ENCODE data around the gene SNAI1.
"Not testable (repeated sequence)": the region's sequence is repeated elsewhere in the genome, so short reads cannot be mapped to it uniquely, and the experiment has no call there.

Gene SNAI1

GRCh38 chr20:49987015-49987867 is 4.5 kb downstream of the SNAI1 start:
- DNase-seq = no peak

DNA sequence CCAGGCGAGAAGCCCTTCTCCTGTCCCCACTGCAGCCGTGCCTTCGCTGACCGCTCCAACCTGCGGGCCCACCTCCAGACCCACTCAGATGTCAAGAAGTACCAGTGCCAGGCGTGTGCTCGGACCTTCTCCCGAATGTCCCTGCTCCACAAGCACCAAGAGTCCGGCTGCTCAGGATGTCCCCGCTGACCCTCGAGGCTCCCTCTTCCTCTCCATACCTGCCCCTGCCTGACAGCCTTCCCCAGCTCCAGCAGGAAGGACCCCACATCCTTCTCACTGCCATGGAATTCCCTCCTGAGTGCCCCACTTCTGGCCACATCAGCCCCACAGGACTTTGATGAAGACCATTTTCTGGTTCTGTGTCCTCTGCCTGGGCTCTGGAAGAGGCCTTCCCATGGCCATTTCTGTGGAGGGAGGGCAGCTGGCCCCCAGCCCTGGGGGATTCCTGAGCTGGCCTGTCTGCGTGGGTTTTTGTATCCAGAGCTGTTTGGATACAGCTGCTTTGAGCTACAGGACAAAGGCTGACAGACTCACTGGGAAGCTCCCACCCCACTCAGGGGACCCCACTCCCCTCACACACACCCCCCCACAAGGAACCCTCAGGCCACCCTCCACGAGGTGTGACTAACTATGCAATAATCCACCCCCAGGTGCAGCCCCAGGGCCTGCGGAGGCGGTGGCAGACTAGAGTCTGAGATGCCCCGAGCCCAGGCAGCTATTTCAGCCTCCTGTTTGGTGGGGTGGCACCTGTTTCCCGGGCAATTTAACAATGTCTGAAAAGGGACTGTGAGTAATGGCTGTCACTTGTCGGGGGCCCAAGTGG is 5.3 kb downstream of the SNAI1 start:
- DNase-seq = no peak

- peak; percentile 86 for DNase-seq
Measured at GRCh38 chr20:49989234-49990065, 6.7 kb downstream of the SNAI1 start.

DNA sequence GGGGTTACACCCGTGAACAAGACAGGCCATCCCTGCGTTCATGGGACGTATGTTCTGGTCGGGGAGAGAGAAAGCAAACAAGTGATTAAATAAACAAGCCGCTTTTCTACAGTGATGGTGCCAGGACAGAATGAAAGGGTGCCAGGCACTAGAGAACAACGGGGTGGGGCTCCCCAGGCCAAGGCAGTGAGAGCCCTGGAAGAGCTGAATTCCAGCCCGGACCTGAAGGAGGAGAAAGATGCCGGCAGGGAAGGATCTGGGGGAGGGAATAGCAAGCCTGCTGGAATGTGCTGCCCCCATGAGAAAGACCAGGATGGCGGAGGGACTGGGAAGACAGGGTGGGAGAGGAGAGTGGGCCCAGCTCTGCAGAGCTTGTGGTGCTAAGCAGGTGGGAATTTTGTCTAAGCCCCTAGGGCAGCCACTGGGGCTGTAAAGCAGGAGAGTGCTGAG is 7.5 kb downstream of the SNAI1 start:
- peak; percentile 38 for DNase-seq

DNA sequence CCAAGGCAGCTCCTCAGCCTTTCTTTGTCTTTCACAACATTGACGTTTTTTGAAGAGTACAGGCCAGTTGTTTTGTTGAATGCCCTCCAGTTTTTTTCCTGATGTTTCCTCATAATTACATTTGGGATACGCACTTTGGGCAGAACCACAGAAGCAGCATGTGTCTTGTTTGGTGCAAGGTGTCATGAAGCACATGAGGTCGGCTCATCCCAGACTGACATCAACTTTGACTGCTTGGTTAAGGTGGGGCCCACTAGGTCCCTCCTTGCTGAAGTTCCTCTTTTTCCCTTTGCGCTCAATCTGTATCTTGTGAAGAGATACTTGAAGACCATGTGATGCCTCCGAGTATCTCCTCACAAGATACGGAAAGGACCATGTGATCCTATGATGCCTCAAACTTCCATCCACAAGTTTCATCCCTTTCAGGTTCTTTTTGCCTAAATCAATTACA is 10.5 kb downstream of the SNAI1 start:
- no peak for DNase-seq

GRCh38 chr20:49995586-49995985 is 12.8 kb downstream of the SNAI1 start:
- no peak for DNase-seq

DNA sequence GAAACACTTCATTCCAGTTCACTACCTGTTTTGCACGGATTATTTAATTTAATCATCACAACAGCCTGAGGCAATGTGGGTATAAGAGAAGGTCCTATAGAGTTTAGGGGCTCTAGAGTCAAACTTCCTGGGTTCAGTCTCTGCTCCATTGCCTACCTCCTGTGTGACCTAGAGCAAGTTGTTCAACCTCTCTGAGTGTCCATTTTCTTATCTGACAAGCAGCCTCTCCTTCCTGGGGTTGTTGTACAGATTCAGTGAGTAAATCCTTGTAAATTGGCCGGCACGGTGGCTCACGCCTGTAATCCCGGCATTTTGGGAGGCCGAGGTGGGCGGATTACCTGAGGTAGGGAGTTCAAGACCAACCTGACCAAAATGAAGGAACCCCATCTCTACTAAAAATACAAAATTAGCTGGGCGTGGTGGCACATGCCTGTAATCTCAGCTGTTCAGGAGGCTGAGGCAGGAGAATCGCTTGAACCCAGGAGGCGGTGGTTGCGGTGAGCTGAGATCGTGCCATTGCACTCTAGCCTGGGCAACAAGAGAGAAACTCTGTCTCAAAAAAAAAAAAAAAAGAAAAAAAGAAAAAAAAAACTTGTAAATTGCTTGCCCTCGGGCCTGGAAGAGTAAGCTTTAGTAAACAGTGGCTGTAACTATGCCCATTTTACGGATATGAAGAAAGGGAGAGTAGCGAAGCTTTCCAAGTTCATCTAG is 15.9 kb downstream of the SNAI1 start:
- not testable (repeated sequence) for DNase-seq

GRCh38 chr20:49999329-49999728 is 16.5 kb downstream of the SNAI1 start:
- no peak for DNase-seq

- DNase-seq = not testable (repeated sequence)
Measured at GRCh38 chr20:50000548-50001222, 17.9 kb downstream of the SNAI1 start.

GRCh38 chr20:50001784-50002311 is 19.1 kb downstream of the SNAI1 start:
- DNase-seq = no peak

- DNase-seq = peak; percentile 86
Measured at GRCh38 chr20:50003253-50003656, 20.5 kb downstream of the SNAI1 start.

DNA sequence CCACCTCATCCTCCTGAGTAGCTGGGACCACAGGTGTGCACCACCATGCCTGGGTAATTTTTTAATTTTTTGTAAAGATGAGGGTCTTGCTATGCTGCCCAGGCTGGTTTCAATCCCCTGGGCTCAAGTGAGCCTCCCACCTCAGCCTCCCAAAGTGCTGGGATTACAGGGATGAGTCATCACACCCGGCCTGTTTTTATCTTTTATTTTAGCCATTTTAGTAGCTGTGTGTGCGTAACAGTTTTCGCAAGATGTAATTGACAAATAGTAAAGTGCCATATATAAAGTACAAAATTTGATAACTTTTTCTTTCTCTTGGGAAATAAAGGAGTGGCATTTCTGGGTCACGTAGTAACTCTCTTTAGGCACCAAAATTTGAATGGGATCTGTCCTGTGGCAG is 21.4 kb downstream of the SNAI1 start:
- no peak for DNase-seq

GRCh38 chr20:50005471-50005981 is 22.7 kb downstream of the SNAI1 start:
- DNase-seq = no peak

DNA sequence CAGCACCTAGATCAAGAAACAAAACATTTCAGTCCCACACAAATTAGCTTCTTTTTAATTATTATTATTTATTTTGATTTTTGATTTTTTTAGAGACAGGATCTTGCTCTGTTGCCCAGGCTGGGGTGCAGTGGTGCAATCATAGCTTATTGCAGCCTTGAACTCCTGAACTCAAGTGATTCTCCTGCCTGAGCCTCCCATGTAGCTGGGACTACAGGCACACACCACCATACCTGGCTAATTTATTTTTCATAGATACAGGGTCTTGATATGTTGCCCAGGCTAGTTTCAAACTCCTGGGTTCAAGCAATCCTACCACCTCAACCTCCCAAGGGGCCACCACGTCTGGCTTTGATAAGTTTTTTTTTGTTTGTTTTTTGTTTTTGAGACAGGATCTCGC is 24.6 kb downstream of the SNAI1 start:
- no peak for DNase-seq

DNA sequence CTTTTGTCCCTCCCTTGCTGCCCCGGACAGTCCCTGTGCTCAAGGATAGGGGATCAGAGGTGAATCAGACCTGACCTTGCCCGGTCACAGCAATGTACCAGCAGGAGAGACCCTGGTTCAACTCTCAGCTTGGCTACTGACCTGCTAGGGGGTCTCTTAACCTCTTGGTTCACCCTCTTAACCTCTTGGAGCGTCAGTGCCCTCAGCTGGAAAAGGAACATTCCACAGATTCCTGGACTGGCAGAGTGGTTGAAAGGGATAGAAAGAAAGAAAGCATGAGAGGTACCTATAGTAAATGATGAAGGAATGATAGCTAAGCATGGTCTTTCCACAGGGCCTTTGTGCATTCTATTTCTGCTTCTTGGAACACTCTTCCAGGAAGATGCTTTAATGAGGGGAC is 25.2 kb downstream of the SNAI1 start:
- DNase-seq = no peak

- DNase-seq = no peak
Measured at GRCh38 chr20:50009521-50010454, 27.0 kb downstream of the SNAI1 start.

GRCh38 chr20:50011597-50011996 is 28.8 kb downstream of the SNAI1 start:
- not testable (repeated sequence) for DNase-seq

DNA sequence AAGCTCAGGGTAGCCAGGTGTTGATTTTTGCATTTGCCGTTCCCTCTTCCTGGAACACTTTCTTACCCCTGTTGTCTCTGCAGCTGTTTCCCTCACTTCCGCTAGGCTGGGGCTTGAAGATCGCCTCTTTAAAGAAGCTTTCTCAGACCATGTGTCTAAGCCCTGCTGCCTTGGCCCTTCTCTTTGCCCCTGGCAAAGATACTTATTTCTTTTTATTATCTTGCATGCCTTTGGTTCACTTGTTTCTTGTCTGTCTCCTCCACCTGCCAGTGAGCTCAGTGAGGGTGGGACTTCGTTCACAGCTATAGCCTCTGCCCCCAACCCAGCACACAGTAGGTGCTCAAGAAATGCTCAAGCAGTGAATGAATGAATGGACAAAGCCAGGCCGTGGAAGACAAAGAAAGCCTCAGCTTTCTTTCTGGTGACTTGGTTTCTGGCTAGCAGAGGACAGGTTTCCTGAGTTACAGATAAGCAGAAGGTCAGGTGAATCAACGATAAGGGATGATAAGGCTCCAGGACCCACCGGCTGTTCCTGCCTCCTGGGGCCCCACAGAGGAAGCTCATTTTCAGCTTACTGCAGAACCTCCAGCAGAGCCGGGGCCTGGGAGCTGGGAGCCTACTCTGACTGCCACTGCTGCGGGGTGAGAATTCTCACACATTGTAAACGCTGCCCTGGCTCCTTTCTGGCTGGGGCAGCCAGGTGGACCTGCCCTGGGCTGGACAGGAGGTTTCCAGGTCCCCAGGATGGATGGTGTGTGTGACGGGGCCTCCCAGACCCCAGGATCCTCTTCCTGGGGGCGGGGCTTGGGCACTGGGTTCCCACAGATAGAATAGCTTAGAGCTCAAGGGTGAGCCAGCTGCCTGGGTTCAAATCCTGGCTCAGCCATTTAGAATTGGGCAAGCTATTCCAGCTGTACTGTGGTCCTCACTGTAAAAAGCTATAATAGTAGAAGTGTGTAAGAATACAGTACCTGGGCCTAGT is 29.8 kb downstream of the SNAI1 start:
- DNase-seq = no peak
